ENCODE measurements around the gene PPFIA3. TPM values are rescaled to one million over a fixed set of nuclear protein-coding genes. Genes with fewer than 3 reads are reported as not detected.

Gene PPFIA3
- total and polyA plus RNA-seq, 2 of the 8 experiments (the other 6 are each of a cell fraction or from before 2014, with no cell fraction given), result 15.9 to 25.3 TPM

GRCh38 chr19:49107625-49108459 lies 11.5 kb upstream of the PPFIA3 start:
- Histone ChIP-seq H4K91ac (replicated peaks; ENCODE audit: insufficient read length, low read length) (no peak overlapping the region), H2BK15ac (ENCODE audit: low read length) (no peak overlapping the region), H2BK120ac (replicated peaks; ENCODE audit: low read depth, low read length) (no peak overlapping the region), H2BK20ac (ENCODE audit: low read length) (no peak overlapping the region), H2BK12ac (ENCODE audit: low read depth, low read length) (no peak overlapping the region), H3K23me2 (ENCODE audit: low read depth, low read length) (no peaks in the 10 kb centered on the region), H3K79me1 (ENCODE audit: low read depth, low read length) (peaks cover 4% of the 10 kb centered on the region), H3K14ac (ENCODE audit: insufficient read length) (no peak overlapping the region), H3K79me2 (ENCODE audit: control insufficient read depth in 1 of 2, insufficient read depth in 2 of 2, low read length in 2 of 2) (no peaks in the 10 kb centered on the region), H3K9ac (replicated peaks in 1 of 4; ENCODE audit: extremely low read depth in 1 of 4, low read depth in 3 of 4, low read length in 3 of 4) (no peak overlapping the region), H3K4me3 (ENCODE audit: extremely low read depth in 1 of 4, insufficient read depth in 2 of 4, low read depth in 3 of 4, low read length in 4 of 4) (no peak overlapping the region), H4K8ac (ENCODE audit: extremely low read depth, insufficient read depth, low read length) (peak overlapping the region; percentile 64; the same call in 1 of the 2 replicates), H3K23ac (ENCODE audit: insufficient read length) (no peak overlapping the region), H3K36me3 (ENCODE audit: control insufficient read depth in 2 of 4, insufficient read depth in 4 of 4, low read length in 3 of 4) (peaks cover 22 to 57% (median 52%) of the 10 kb centered on the region in 4 experiments), H3K56ac (replicated peaks; ENCODE audit: insufficient read length, low read depth, low read length) (no peak overlapping the region), H3K27me3 (replicated peaks in 1 of 4; ENCODE audit: control insufficient read depth in 3 of 4, extremely low read depth in 1 of 4, insufficient read depth in 3 of 4, low read length in 3 of 4) (no peaks in the 10 kb centered on the region), H3K18ac (ENCODE audit: extremely low read depth, low read length) (no peak overlapping the region), H4K5ac (ENCODE audit: insufficient read length, low read depth, low read length) (no peak overlapping the region), H2AFZ (ENCODE audit: low read length) (no peak overlapping the region), H3K27ac (ENCODE audit: low read depth, low read length) (0 out of 2 replicates have a peak overlapping the region, but pooled peaks have one; percentile 12), H3K4me1 (replicated peaks in 1 of 4; ENCODE audit: control insufficient read depth in 3 of 4, insufficient read depth in 4 of 4, low read length in 3 of 4) (no peaks in the 10 kb centered on the region), H3K4ac (replicated peaks; ENCODE audit: insufficient read length, low read depth, low read length) (no peak overlapping the region), H3K9me3 (ENCODE audit: insufficient read depth in 2 of 2, low read depth in 1 of 2, low read length in 1 of 2) (no peaks in the 10 kb centered on the region), H2BK5ac (ENCODE audit: low read depth, low read length) (0 out of 2 replicates have a peak overlapping the region, but pooled peaks have one; percentile 3), H2AK5ac (ENCODE audit: low read depth, low read length) (no peak overlapping the region), H4K20me1 (replicated peaks in 1 of 2; ENCODE audit: control insufficient read depth in 1 of 2, insufficient read depth in 2 of 2, low read length in 2 of 2) (peaks cover 18 to 32% of the 10 kb centered on the region in 2 experiments), H3K4me2 (ENCODE audit: insufficient read depth in 1 of 2, low read depth in 2 of 2, low read length in 2 of 2) (no peak overlapping the region)
- 94% methylated on average over 54 of the region's 93 CpGs; no CpG with 5 or more reads in 1 of the 2 experiments for WGBS, 2 experiments (ENCODE audit: extremely low coverage in 1 of 2, insufficient coverage in 1 of 2, insufficient read length in 1 of 2, insufficient replicate concordance in 2 of 2, low coverage in 1 of 2, low lambda C conversion rate in 2 of 2, missing lambda C conversion rate in 1 of 2)
- no peak for FAIRE-seq
- DNase-seq (ENCODE audit: low read depth in 1 of 2, low spot score in 2 of 2), result no peak
- TF ChIP-seq YY1 (IDR thresholded peaks at IDR 0.05; ENCODE audit: low read depth, low read length) (no peak), ATF3 (IDR thresholded peaks at IDR 0.05; ENCODE audit: insufficient read depth, low read depth, low read length) (no peak), RAD21 (IDR thresholded peaks at IDR 0.05 in 1 of 2, conservative IDR thresholded peaks at IDR 0.05 in 1 of 2; ENCODE audit: low read depth in 2 of 2, low read length in 2 of 2) (no peak), POLR2AphosphoS5 (IDR thresholded peaks at IDR 0.05; ENCODE audit: low read depth, low read length) (0 out of 2 replicates have a peak, but pooled peaks have one; percentile 45), NANOG (IDR thresholded peaks at IDR 0.05; ENCODE audit: insufficient read depth, low read depth, low read length, poor library complexity, severe bottlenecking) (no peak), BRCA1 (IDR thresholded peaks at IDR 0.05; ENCODE audit: low read depth, low read length) (no peak), USF2 (IDR thresholded peaks at IDR 0.05; ENCODE audit: low read length) (no peak), SP1 (IDR thresholded peaks at IDR 0.05; ENCODE audit: low read depth, low read length) (0 out of 2 replicates have a peak, but pooled peaks have one; percentile 8)
- ChIA-PET POLR2A (ENCODE audit: partially characterized antibody) (interaction anchor here (1.4 to 7.8 kb wide), 2 partner anchors 11 to 22 kb away, joined by 5 to 67 read pairs; no protein-coding TSS in a partner anchor), CTCF (ENCODE audit: partially characterized antibody) (interaction anchor here (0.6 to 2.1 kb wide), 4 partner anchors 21 to 302 kb away, joined by 3 to 6 read pairs (median 4); no protein-coding TSS in a partner anchor)

Measured in H1 (cell line).